Smooth muscle cell (in vitro differentiated cells): Measurements from ENCODE around the gene CDC34. TPM values are rescaled to one million over a fixed set of nuclear protein-coding genes. Genes with fewer than 3 reads are reported as not detected.

Experiments used
- DNase-seq: peaks from one replicate; lab custom pipeline; 2025; ENCODE audit not compliant: unreplicated experiment; lab: John Stamatoyannopoulos, UW
- H2AFZ ChIP-seq: fragments of 200-600 bp; sonication (generic); 2 replicates; pipeline ENCODE4 v1.6.0; 2016; ENCODE audit warnings: antibody characterized with exemption, low read depth, mild to moderate bottlenecking
- H3F3A ChIP-seq: fragments of 200-600 bp; sonication (generic); 2 replicates; pipeline ENCODE4 v1.6.0; 2017; ENCODE audit warnings: antibody characterized with exemption, low read depth
- H3K27ac ChIP-seq: fragments of 200-600 bp; sonication (generic); 2 replicates; pipeline ENCODE4 v1.5.1; 2016; ENCODE audit warnings: low read depth, mild to moderate bottlenecking
- H3K27me3 ChIP-seq: fragments of 200-600 bp; sonication (generic); 2 replicates; pipeline ENCODE4 v1.6.1; 2016; ENCODE audit warnings: low read depth, mild to moderate bottlenecking
- H3K36me3 ChIP-seq: fragments of 200-600 bp; sonication (generic); 2 replicates; pipeline ENCODE4 v1.5.1; 2016; ENCODE audit warnings: low read depth
- H3K4me1 ChIP-seq: fragments of 200-600 bp; sonication (generic); 2 replicates; pipeline ENCODE4 v1.5.1; 2016; ENCODE audit warnings: low read depth
- H3K4me2 ChIP-seq: fragments of 200-600 bp; sonication (generic); 2 replicates; pipeline ENCODE4 v1.6.0; 2016; ENCODE audit warnings: mild to moderate bottlenecking
- H3K4me3 ChIP-seq: fragments of 200-600 bp; sonication (generic); 2 replicates; pipeline ENCODE4 v1.5.1; 2016; ENCODE audit warnings: mild to moderate bottlenecking
- H3K79me2 ChIP-seq: fragments of 200-600 bp; sonication (generic); 2 replicates; pipeline ENCODE4 v1.6.0; 2016; ENCODE audit warnings: low read depth, mild to moderate bottlenecking
- H3K9ac ChIP-seq: fragments of 200-600 bp; sonication (generic); 2 replicates; pipeline ENCODE4 v1.6.0; 2016; ENCODE audit warnings: low read depth
- H3K9me3 ChIP-seq: fragments of 200-600 bp; sonication (generic); replicated peaks from 2 replicates; pipeline ENCODE4 v1.5.1; 2016; ENCODE audit warnings: low read depth
- H4K20me1 ChIP-seq: fragments of 200-600 bp; sonication (generic); 2 replicates; pipeline ENCODE4 v1.6.0; 2016; ENCODE audit warnings: low read depth
- WGBS: methylation state at CpG from one replicate; pipeline ENCODE4 v1.1.7; 2016; ENCODE audit warnings: low lambda C conversion rate; 5-methylcytosine and 5-hydroxymethylcytosine counted together
- polyA plus RNA-seq: library from polyadenylated mRNA; unstranded; fragments of >200 nt; fragmentation: Nextera tagmentation; extraction: Ambion mirVana; gene quantifications from 2 replicates; pipeline ENCODE4 v1.2.1, GENCODE V29; 2016
- total RNA-seq: library from RNA; depleted of rRNA; stranded (reverse); fragments of >200 nt; gene quantifications from 2 replicates; pipeline ENCODE4 v1.2.3, GENCODE V29; 2014
- TF ChIP-seq, protein P1 (sequence below): fragments of 200-600 bp; sonication (generic); IDR thresholded peaks from 2 replicates; pipeline ENCODE4 v1.5.1; 2017; ENCODE audit warnings: borderline replicate concordance, mild to moderate bottlenecking, antibody characterized with exemption; ENCODE audit not compliant: insufficient read depth, poor library complexity, severe bottlenecking

The CDC34 gene
- total and polyA plus RNA-seq, 2 experiments from 2014 or later, result 67.7 to 151 TPM

GRCh38 chr19:525857-526419 is 5.6 kb upstream of the CDC34 start:
- WGBS, result 76% methylated on average over 10 of the region's 13 CpGs
- H3K4me2 ChIP-seq, result no peak overlapping the region
- DNase-seq, result no peak
- no peak overlapping the region for H3K4me3 ChIP-seq
- no peaks in the 10 kb centered on the region for H3K4me1 ChIP-seq
- TF ChIP-seq, protein P1, sequence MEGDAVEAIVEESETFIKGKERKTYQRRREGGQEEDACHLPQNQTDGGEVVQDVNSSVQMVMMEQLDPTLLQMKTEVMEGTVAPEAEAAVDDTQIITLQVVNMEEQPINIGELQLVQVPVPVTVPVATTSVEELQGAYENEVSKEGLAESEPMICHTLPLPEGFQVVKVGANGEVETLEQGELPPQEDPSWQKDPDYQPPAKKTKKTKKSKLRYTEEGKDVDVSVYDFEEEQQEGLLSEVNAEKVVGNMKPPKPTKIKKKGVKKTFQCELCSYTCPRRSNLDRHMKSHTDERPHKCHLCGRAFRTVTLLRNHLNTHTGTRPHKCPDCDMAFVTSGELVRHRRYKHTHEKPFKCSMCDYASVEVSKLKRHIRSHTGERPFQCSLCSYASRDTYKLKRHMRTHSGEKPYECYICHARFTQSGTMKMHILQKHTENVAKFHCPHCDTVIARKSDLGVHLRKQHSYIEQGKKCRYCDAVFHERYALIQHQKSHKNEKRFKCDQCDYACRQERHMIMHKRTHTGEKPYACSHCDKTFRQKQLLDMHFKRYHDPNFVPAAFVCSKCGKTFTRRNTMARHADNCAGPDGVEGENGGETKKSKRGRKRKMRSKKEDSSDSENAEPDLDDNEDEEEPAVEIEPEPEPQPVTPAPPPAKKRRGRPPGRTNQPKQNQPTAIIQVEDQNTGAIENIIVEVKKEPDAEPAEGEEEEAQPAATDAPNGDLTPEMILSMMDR, result no peak
- no peak overlapping the region for H2AFZ ChIP-seq
- H3K27me3 ChIP-seq, result no peaks in the 10 kb centered on the region
- H3F3A ChIP-seq, result no peaks in the 10 kb centered on the region
- H3K9me3 ChIP-seq, result no peaks in the 10 kb centered on the region
- H3K36me3 ChIP-seq, result no peaks in the 10 kb centered on the region
- no peak overlapping the region for H3K9ac ChIP-seq
- no peak overlapping the region for H3K27ac ChIP-seq
- no peaks in the 10 kb centered on the region for H4K20me1 ChIP-seq
- no peaks in the 10 kb centered on the region for H3K79me2 ChIP-seq

DNA sequence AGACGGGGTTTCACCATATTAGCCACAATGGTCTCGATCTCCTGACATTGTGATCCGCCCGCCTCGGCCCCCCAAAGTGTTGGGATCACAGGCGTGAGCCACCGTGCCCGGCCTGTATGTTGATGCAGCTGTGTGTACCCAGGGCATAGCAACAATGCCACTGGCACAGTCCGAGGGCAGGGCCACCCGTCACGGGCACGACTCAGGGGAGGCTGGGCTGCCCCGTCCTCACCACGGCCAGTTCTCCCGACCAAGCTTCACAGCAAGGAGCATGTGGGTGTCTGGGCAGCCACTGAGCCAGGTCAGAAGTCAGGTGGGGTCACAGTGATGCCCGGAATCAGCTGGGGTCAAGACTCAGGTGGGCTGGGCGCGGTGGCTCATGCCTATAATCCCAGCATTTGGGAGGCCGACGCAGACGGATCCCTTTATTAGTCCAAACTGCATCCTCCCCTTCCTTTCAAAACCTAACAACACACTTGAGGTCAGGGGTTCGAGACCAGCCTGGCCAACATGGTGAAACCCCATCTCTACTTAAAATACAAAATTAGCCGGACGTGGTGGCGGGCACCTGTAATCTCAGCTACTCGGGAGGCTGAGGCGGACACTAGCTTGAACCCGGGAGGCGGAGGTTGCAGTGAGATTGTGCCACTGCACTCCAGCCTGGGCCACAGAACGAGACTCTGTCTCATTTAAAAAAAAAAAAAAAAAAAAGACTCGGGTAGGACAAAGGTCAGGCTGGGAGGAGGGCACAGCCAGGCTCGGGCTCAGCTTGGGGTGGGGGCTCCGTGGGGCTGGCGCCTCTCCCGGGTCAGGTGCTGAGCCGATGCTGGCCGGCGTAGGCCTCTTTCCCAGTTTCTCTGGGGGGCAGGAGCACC is 1.2 kb upstream of the CDC34 start:
- Histone ChIP-seq H3K4me2 (peak overlapping the region; percentile 96), H2AFZ (no peak overlapping the region), H3K36me3 (no peaks in the 10 kb centered on the region), H3F3A (peaks cover 6% of the 10 kb centered on the region), H3K4me1 (peaks cover 11% of the 10 kb centered on the region), H3K79me2 (peaks cover 33% of the 10 kb centered on the region), H4K20me1 (peaks cover 26% of the 10 kb centered on the region), H3K27ac (no peak overlapping the region), H3K27me3 (no peaks in the 10 kb centered on the region), H3K4me3 (peak overlapping the region; percentile 90), H3K9me3 (no peaks in the 10 kb centered on the region), H3K9ac (peak overlapping the region; percentile 91)
- 75% methylated on average over 38 of the region's 38 CpGs for WGBS
- no peak for DNase-seq
- TF ChIP-seq, protein P1, result no peak

DNA sequence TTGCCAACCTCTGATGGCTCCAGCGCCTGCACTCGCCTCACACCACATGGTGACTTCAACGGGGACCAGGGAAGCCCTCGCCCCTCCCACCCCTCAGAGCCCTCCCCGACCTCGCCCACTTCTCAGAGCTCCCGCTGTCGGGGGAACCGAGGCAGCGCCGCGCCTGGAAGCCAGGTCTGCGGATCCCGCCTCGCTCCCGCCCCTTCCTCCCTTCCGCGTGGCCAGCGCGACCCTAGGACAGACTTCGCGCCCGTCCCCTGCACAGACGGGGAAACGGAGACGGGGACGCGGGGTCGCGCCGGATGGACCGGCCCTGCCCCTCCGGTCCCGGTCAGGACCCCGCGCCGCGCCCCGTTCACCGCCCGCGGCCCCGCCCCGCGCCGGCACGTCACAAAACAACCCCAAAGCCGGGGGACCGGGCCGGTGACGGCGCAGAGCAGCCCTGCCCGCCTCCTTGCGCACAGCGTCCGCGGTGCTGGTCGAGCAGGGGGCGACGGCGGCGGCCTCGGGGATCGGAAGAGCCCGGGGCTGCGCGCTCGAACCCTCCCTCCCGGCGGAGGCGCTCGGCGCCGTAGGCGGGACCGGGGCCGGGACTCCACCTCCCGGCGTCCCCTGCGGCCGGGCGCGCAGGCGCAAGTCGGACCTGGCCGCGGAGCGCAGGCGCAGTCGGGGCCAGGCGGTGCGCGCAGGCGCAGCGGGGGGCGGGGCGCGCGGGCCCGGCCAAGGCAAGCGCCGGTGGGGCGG is 379 bp upstream of the CDC34 start:
- TF ChIP-seq, protein P1, result no peak
- peaks cover 34% of the 10 kb centered on the region for H4K20me1 ChIP-seq
- peak overlapping the region; percentile 96 for H3K4me2 ChIP-seq
- WGBS, result under 1% methylated on average over 34 of the region's 103 CpGs
- H2AFZ ChIP-seq, result peak overlapping the region; percentile 95
- H3F3A ChIP-seq, result peaks cover 6% of the 10 kb centered on the region
- H3K4me3 ChIP-seq, result peak overlapping the region; percentile 90
- peak overlapping the region; percentile 85 for H3K27ac ChIP-seq
- no peaks in the 10 kb centered on the region for H3K9me3 ChIP-seq
- peaks cover 41% of the 10 kb centered on the region for H3K79me2 ChIP-seq
- DNase-seq, result peak; percentile 80
- no peaks in the 10 kb centered on the region for H3K27me3 ChIP-seq
- H3K36me3 ChIP-seq, result no peaks in the 10 kb centered on the region
- H3K9ac ChIP-seq, result peak overlapping the region; percentile 91
- peaks cover 11% of the 10 kb centered on the region for H3K4me1 ChIP-seq
